GM20431 (cell line): ENCODE results near the gene ZBED1.
"Not testable (repeated sequence)": the region's sequence is repeated elsewhere in the genome, so short reads cannot be mapped to it uniquely, and the experiment has no call there.

Experiments used
- in situ Hi-C: fragments of 300-500 bp; cut with MseI, MboI; formaldehyde crosslinking; loops from one replicate; pipeline ENCODE4 v1.15.0; 2020; ENCODE audit warnings: low sequenced_read_pairs; ENCODE audit not compliant: unreplicated experiment

ZBED1 gene

DNA sequence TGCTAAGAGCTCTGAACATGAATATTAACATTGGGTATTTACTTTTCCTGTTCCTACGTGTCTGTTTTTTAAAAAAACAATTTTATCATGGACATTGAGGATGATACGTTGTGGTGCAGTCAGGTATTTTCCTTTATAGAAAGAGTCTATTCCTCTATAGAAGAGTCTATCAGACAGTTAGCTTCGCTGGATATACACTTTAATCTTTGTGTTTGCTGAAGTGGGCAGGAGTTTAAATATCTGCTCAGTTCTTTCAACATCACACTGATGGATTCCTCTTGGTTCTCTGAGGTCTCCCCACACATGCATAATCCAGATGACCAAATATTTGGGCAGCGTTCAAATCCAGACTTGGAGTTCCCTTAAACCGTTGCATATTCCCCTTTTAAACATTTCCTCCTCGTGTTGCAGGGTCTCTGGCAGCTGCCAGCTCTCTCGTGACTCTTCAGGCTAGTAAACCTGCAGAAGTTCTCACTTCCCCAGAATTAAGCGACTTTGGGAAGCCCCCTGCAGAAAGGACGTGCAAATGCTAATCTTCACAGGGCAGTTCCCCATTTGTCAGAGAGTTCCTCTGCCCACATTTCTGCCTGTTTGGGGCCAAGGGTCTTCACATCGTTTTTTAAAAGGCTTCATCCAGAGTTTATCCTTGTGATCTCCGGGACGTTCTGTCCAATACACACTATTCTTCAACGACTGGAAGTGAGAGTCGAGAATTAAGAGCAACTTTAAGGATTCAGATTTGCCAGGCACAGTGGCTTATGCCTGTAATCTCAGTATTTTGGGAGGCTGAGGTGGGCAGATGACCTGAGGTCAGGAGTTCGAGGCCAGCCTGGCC, 20.5 kb upstream of the ZBED1 start:
- in situ Hi-C loops: no loop called here

DNA sequence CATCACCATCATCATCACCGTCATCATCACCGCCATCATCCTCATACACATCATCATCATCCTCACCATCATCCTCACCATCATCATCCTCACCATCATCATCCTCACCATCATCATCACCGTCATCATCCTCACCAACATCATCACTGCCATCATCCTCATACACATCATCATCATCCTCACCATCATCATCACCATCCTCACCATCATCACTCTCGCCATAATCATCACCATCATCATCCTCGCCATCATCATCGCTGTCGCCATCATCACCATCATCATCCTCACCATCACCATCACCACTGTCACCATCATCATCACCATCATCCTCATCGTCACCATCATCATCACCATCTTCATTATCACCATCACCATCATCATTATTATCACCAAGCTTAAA, 19.8 kb upstream of the ZBED1 start:
- in situ Hi-C loops: no loop called here

DNA sequence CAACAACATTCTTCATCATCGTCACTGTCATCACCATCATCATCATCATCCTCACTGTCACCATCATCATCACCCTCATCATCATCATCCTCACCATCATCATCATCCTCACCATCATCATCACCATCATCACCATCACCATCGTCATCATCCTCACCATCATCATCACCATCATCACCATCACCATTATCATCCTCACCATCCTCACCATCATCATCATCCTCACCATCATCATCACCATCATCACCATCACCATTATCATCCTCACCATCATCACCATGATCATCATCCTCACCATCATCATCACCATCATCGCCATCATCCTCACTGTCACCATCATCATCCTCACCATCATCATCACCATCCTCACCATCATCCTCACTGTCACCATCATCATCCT, 18.9 kb upstream of the ZBED1 start:
- in situ Hi-C loops: not testable (repeated sequence)

DNA sequence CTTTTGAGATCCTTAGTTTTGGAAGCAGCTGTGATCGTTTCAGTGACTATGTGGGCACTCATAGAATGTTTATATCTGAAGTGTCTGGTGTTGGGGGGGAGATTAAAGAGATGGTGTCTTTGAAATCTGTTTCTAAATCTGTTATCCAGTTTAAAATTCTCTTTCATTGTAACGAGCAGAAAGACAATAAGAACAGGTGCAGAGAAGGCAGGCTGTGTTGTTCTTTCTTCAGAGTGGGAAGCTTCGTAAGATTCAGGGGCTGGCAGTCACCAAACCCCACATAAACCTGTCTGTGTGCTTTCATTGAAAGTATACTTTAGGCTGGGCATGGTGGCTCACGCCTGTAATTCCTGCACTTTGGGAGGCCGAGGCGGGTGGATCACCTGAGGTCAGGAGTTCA, 16.3 kb upstream of the ZBED1 start:
- in situ Hi-C loops: no loop called here

DNA sequence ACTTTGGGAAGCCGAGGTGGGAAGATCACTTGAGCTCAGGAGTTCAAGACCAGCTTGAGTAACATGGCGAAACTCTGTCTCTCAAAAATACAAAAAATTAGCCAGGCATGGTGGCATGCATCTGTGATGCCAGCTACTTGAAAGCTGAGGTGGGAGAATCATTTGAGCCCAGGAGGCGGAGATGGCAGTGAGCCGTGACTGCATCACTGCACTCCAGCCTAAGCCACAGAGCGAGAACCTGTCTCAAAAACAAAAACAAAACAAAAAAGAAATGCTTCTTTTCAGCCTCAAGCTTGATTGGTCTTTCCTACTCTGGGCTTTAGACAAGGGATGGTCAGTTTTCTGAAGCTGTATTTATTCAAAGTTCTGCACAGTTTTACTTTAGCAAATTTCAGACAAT, 15.8 kb upstream of the ZBED1 start:
- in situ Hi-C loops: no loop called here

DNA sequence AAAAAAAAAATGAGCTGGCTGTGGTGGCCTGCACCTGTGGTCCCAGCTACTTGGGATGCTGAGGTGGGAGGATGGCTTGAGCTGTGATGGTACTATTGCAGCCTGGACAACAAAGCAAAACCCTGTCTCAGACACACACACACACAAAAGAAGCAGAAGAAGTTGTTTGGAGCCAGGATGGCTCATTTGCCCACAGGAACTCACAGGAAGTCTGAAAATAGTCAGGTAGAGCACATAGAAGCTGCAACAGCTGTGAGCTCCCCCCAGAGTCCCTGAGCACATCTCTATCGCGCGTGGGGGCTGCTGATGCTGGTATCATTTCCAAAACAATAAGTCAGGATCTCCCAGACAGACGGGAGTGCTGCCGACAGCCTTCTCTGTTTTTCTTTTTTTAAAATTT, 13.4 kb upstream of the ZBED1 start:
- in situ Hi-C loops: no loop called here

DNA sequence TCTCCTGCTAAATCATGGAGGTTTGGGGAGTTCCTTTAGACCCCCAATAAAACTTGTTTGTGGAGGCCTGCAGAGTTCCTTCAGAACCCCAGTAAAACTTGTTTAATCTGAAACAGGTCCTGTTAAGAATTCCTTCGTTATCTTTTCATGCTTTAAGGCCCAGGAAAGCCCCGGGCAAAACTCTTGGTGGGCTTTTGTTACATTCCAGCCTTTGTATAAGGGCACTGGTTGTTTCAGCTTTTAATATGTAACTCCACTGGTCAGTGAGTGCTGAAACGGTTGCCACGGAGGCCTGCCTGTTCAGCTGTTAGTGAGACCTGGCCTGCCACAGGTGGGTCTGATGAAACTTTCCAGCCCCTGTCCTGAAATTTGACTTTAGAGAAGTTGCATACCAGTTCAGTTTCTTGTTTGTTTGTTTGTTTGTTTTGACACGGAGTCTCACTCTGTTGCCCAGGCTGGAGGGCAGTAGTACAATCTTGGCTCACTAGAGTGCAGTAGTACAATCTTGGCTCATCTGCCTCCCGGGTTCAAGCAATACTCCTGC, 12.4 kb upstream of the ZBED1 start:
- in situ Hi-C loops: no loop called here

DNA sequence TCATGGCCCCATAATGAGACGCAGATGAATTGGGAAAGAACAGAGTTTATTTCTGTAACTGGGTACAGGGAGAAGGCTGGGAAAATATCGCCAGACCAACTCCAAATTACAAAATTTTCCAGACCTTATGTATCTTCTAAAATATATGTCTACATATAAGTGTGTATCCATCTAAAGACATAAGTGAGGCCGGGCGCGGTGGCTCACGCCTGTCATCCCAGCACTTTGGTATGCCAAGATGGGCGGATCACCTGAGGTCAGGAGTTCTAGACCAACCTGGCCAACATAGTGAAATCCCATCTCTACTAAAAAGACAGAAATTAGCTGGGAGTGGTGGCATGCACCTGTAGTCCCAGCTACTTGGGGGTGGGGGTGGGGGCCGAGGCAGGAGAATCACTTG, 11.7 kb upstream of the ZBED1 start:
- in situ Hi-C loops: no loop called here

DNA sequence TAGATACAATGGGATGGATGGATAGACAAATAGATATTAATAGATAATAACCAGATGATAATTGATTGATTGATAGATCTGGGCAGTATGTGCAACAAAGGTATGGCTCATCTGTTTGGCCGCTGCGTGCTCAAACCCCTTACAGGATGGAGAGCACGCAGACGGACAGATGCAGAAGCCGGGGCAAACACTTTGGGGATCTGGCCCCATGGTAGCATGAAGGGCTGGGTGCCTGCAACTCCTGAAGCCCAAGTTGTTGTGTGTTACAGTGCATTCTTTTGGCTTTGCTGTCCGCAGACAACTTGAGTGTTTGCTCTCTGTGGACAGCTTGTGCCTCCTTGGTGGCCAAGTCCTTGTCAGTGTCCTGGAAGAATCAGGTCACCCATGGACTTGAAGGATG, 10.6 kb upstream of the ZBED1 start:
- in situ Hi-C loops: no loop called here

DNA sequence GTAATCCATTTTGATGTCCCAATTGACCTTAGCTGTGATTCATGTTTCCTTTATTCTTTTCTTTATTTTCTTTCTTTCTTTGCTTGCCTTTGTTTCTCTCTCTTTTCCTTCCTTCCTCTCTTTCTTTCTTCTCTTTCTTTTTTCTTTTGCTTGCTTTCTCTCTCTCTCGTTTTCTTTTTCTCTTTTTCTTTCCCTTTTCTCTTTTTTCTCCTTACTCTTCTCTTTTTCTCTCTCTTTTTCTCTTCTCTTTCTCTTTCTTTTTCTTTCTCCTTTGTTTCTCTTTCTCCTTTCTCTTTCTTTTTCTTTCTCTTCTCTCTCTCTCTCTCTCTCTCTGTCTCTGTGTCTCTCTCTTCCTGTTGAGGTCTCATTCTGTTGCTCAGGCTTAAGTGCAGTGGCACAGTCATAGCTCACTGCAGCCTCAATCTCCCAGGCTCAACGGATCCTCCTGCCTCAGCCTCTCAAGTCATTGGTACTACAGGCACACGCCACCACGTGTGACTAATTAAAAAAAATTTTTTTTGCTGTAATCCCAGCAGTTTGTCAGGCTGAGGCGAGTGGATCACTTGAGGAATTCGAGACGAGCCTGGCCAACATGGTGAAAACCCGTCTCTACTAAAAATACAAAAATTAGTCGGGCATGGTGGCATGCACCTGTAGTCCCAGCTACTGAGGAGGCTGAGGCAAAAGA, 8.0 kb upstream of the ZBED1 start:
- in situ Hi-C loops: no loop called here

DNA sequence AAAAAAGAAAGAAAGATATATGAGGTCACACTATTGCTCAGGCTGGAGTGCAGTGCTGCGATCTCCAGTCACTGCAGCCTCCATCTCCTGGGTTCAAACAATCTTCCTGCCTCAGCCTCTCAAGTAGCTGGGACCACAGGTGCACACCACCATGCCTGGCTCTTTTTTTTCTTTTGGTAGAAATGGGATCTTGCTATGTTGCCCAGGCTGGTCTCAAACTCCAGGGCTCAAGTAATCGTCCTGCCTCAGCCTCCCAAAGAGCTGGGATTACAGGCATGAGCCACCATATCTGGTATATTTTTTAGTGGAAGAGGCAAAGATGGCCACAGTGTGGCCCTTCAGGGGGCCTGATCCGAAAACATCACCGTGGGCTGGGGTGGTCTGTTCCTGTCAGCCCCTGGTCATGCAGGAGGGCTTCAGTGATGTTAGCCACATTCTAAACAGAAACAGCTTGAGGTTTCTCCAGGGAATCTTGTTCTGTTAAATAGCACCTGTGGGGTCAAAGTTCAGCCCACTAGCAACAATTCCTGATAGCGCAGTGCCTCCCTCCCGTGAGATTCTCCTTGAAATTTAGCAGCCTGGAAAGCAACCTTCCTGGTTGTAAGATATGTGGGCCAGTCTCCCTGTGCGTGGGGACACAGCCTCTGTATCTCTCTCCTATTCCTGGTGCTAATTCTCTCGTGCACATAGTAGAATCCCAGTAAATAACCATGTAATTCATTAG, 7.3 kb upstream of the ZBED1 start:
- in situ Hi-C loops: no loop called here

DNA sequence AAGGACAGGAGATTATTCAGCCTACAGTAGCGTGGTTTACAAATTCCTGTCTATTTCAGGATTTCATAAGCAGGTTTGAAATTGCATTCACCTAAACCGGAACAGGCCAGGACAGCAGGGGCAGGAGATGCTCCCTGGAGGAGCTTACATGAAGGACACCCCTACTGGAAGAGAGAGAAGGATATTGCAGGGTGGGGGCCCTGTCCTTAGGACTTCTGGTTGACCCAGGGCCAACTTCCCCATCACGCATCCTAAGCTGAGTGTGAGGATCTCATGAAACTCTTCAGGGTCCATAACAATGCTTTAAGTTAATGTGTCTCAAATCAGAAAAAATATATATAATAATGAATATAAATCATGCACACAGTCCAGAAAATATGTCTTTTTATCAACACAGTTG, 6.4 kb upstream of the ZBED1 start:
- in situ Hi-C loops: no loop called here

DNA sequence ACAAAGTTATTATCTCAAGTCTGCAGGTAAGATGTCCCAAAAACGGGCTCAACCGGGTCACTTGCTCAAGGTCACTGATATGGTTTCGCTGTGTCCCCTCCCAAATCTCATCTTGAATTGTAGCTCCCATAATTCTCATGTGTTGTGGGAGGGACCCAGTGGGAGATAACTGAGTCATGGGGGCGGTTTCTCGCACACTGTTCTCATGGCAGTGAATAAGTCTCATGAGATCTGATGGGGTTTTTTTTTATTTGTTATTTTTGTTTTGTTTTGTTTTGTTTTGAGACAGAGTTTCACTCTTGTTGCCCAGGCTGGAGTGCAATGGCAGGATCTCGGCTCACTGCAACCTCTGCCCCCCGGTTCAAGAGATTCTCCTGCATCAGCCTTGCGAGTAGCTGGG, 4.6 kb upstream of the ZBED1 start:
- in situ Hi-C loops: not testable (repeated sequence)

DNA sequence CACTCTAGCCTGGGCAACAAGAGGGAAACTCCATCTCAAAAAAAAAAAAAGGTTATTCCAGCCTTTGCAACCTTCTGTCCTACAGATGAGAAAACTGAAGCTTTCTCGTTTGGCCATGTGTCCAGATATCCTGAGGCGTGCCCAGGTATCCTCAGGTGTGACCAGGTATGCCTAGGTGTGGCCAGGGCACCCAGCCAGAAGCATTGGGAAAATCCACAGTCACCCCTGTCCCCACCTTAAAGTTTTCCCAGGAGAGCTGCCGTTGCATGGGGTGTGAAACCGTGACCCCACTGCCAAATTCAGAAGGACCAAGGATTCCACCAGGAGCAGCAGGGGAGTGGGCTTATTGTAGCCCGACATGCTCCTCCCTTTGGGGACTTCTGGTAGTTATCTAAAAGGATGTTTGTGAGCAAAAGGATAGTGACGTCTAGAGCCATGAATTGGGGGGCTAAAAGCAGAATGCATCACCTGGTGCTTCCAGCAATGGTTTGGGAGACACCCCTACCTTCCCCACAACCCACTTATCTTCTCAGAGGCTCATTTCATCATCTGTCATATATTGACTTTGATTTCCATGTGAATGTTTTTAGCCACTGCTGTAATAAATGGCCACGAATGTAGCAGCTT, 4.0 kb upstream of the ZBED1 start:
- in situ Hi-C loops: no loop called here

DNA sequence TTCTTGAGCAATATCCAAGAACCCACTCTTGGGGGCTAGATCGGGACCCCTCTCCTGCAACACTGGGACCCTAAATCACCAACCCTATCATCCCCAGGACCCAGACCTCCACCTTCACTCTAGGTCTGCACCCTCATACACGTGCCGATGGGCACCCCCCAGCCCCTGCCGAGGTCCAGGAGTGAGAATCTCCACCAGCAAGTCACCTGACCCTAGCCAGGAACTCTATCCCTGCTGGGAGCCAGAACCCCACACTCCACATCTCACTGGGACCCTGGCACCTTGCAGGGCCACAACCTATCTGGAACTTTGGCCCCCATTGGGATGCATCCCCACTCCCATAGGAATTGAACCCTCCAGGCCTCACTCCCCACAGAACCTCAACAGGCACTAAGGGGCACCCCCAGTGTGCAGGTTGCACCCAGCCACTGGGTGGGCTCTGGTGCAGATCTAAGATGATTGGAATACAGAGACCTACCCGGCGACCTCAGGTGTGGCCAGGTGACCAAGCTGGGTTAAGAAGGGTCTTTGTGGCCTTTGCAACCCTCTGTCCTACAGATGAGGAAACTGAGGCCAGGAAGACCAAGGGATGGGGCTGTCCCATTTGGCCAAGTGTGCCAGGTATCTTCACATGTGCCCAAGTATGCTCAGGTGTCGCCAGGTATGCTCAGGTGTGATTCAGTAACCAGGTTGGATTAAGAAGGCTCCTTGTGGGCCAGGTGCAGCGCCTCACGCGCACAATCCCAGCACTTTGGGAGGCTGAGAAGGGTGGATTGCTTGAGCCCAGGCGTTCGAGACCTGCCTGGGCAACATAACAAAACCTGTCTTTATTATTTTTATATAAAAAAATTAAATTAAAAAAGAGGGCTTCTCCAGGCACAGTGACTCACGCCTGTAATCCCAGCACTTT, 3.1 kb upstream of the ZBED1 start:
- in situ Hi-C loops: no loop called here

DNA sequence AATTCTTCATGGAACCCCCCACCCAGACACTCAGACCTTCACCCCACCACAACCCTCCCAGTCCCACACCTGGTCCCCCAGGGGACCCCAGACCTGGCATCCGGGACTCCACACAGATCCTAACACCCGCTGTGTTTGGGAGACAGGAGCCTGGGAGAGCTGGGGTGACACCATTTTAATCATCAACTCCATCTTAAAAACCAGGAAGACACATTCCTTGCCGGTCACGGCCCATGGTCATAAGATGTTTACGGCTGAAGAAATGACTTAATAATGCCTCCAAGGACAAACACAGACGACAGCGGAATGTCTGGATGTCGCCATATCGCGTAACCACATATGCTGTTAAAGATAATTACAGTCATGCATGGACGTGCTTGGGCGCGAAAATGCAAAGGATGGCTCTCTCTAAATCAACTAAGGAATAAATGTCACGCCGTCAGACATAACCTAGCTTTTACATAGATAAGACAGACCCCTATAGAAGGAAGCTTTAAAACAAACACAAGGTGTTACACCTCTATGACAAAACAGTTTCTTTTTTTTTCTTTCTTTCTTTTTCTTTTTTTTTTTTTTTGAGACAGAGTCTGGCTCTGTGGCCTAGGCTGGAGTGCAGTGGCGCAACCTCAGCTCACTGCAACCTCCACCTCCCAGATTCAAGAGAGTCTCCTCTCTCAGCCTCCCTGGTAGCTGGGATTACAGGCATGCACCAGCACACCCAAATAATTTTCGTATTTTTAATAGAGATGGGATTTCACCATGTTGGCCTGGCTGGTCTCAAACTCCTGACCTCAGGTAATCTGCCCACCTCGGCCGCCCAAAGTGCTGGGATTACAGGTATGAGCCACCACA, 2.1 kb upstream of the ZBED1 start:
- in situ Hi-C loops: no loop called here

DNA sequence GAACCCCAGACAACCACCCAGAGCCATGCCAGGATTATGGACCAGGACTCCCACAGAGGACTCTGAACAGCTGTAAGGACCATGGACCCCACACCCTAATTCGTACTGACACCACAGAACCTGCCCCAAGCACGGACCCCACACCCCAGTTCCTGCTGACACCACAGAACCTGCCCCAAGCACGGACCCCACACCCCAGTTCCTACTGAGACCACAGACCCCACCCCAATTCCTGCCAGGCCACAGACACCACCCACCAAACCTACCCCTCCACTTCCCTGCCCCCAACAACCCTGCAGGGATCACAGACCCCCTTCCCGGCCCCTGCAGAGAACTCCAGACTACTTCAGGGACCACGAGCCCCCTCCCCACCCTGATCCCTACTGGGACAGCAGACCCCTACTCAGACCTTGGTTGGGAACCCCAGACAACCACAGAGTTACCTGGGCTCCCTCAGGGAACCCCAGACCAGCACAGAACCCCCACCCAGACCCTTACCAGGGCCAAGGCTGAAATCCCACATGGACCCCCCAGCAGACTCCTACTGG, 1.4 kb upstream of the ZBED1 start:
- in situ Hi-C loops: no loop called here

DNA sequence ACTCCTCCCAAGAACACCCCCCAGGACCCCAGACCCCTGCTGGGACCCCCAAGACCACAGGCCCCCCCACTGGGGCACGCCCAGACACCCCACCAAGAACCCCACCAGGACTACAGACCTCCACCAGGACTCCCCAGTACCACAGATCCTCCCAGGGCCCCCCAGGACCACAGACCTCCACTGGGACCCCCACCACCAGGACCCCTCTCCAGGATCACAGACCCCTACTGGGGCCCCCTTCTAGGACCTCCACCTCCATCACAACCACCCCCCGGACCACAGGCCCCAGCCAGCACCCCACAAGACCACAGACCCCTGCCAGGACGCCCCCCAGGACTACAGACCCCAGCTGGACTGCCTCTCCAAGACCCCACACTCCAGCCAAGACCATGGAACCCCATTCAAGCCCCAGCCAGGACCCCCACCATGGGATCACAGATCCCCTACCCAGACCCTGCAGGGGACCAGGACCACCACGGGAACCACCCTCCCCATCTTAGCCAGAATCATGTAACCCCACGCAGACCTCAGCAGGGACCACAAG, 855 bp upstream of the ZBED1 start:
- in situ Hi-C loops: no loop called here
